ENCODE results near the gene DYDC1.
"Not testable (repeated sequence)": the region's sequence is repeated elsewhere in the genome, so short reads cannot be mapped to it uniquely, and the experiment has no call there.

DYDC1 gene

GRCh38 chr10:80333983-80334382 lies 22.6 kb downstream of the DYDC1 start:
- DNase-seq (ENCODE audit: low spot score): no peak

GRCh38 chr10:80324891-80325364 lies 31.6 kb downstream of the DYDC1 start:
- DNase-seq (ENCODE audit: low spot score): no peak

- no peak for DNase-seq (ENCODE audit: low spot score)
Observed at GRCh38 chr10:80324086-80324485, 32.5 kb downstream of the DYDC1 start.

- no peak for DNase-seq (ENCODE audit: low spot score)
Observed at GRCh38 chr10:80323311-80323710, 33.2 kb downstream of the DYDC1 start.

- no peak for DNase-seq (ENCODE audit: low spot score)
Observed at GRCh38 chr10:80322711-80323110, 33.8 kb downstream of the DYDC1 start.

- DNase-seq (ENCODE audit: low spot score): no peak
Observed at GRCh38 chr10:80322158-80322557, 34.4 kb downstream of the DYDC1 start.

GRCh38 chr10:80321183-80321582 lies 35.4 kb downstream of the DYDC1 start:
- DNase-seq (ENCODE audit: low spot score): no peak

GRCh38 chr10:80320377-80320776 lies 36.2 kb downstream of the DYDC1 start:
- no peak for DNase-seq (ENCODE audit: low spot score)

GRCh38 chr10:80319725-80320290 lies 36.7 kb downstream of the DYDC1 start:
- DNase-seq (ENCODE audit: low spot score): no peak

- no peak for DNase-seq (ENCODE audit: low spot score)
Observed at GRCh38 chr10:80319318-80319717, 37.2 kb downstream of the DYDC1 start.

- no peak for DNase-seq (ENCODE audit: low spot score)
Observed at GRCh38 chr10:80318742-80319141, 37.8 kb downstream of the DYDC1 start.

GRCh38 chr10:80315391-80315790 lies 41.2 kb downstream of the DYDC1 start:
- DNase-seq (ENCODE audit: low spot score): no peak

GRCh38 chr10:80313523-80313922 lies 43.0 kb downstream of the DYDC1 start:
- DNase-seq (ENCODE audit: low spot score): no peak

- not testable (repeated sequence) for DNase-seq (ENCODE audit: low spot score)
Observed at GRCh38 chr10:80305989-80306388, 50.6 kb downstream of the DYDC1 start.

- no peak for DNase-seq (ENCODE audit: low spot score)
Observed at GRCh38 chr10:80296942-80297341, 59.6 kb downstream of the DYDC1 start.

- no peak for DNase-seq (ENCODE audit: low spot score)
Observed at GRCh38 chr10:80292607-80293239, 63.8 kb downstream of the DYDC1 start.

GRCh38 chr10:80290474-80291220 lies 65.9 kb downstream of the DYDC1 start:
- DNase-seq (ENCODE audit: low spot score): no peak

- DNase-seq (ENCODE audit: low spot score): no peak
Observed at GRCh38 chr10:80289451-80290287, 66.9 kb downstream of the DYDC1 start, which contains the start of gene MAT1A. Gene MAT1A, minus strand, starts transcription at chr10:80289658. Its CDS starts 235 bp downstream, at chr10:80289423.

GRCh38 chr10:80288849-80289248 lies 67.7 kb downstream of the DYDC1 start:
- no peak for DNase-seq (ENCODE audit: low spot score)

All from CD4-positive, alpha-beta T cell treated with Interleukin-6 at 100 ng/mL for 8 hours (primary cell).